NCI-H146 treated with DMSO at 0.1 percent for 48 hours (cell line): ENCODE results near the gene CDC5L.
"Not testable (repeated sequence)": the region's sequence is repeated elsewhere in the genome, so short reads cannot be mapped to it uniquely, and the experiment has no call there.

Experiments used
- DNase-seq: peaks from one replicate; lab custom pipeline; 2025; ENCODE audit not compliant: unreplicated experiment; lab: John Stamatoyannopoulos, UW

Gene CDC5L

DNA sequence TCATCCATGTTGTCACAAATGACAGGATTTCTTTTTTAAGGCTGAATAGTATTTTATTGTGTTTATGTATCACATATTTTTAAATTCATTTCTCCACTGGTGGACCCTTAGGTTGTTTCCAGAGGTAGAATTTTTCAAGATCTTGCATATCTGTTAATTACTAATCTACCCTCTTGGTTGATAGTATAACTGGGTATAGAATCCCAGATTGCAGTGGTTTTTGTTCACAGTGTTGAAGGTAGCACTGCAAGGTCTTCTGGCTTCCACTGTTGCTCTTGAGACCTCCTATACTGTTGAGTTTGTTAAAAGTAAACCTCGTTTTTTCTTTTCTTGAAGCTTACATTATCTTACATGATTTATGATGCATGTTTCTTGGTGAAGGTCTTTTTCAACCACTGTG lies 22.9 kb downstream of the CDC5L start:
- no peak for DNase-seq

DNA sequence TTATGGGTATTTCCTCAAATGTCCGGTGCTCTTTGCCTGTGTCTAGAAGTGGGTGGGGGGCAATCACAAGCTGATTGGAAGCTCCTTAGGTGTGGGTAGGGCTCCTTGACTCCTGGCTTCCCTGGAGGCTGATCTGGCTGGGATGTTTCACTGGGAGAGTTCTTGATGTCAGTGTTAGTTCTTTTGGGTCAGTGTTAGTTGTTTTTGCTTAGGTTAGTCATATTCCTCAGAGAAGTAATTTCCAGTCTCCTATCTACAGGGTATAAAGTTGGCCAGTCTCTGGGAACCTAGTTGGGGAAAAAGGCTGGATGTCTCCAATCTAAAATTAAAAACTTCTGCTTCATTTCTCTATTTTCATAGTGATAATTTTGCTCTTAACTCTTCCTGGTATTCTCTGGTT lies 23.6 kb downstream of the CDC5L start:
- no peak for DNase-seq

- no peak for DNase-seq
These were observed 27.9 kb downstream of the CDC5L start for GRCh38 chr6:44415449-44415848.

DNA sequence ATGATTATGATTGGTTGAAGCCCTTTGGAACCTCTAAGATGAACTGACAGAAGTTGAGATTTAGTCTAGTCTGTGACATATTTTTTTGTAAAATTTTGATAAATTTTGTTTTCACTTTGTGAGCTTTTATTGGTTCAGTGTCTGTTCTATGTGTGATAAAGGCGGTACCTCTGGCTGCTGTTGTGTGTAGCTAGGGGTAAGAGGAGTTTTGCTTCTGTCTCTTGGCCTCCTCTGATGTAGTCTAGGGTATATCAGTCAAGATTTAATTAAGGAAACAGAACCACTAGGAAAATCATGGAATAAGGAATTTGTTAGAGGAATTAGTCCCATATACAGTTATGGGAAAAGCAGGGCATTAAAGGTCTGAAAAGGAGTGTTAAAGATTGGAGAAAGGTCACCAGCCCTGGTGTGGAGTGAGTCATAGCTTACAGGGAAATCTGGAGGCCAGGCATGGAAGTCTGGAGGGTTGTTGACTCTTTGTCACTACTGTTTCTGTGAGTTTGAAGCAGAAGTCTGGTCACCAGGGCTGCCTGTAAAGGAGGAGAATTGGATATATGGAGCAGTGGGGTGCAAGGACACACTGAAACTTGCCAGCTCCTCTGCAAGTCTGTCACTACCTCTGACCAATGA lies 28.5 kb downstream of the CDC5L start:
- no peak for DNase-seq

DNA sequence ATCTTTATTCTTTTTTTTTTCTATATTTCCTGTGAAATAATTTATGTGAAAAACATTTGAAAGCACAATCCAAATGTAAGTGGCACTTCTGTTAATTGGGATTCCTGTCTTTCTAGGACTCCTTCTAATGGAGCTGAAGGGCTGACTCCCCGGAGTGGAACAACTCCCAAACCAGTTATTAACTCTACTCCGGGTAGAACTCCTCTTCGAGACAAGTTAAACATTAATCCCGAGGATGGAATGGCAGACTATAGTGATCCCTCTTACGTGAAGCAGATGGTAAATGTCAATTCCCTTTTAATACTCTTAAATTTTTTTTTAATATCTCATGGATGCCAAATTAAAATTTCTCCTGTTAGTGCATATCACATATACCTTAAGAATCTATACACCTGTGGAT lies 35.0 kb downstream of the CDC5L start:
- no peak for DNase-seq

- DNase-seq: no peak
These were observed 35.8 kb downstream of the CDC5L start for GRCh38 chr6:44423306-44423705.

GRCh38 chr6:44425951-44426350 lies 38.4 kb downstream of the CDC5L start:
- no peak for DNase-seq

- DNase-seq: no peak
These were observed 41.2 kb downstream of the CDC5L start for GRCh38 chr6:44428682-44429081.

GRCh38 chr6:44430326-44430725 lies 42.8 kb downstream of the CDC5L start:
- DNase-seq: no peak

GRCh38 chr6:44431118-44431725 lies 43.7 kb downstream of the CDC5L start:
- DNase-seq: peak; percentile 38

GRCh38 chr6:44432227-44432626 lies 44.7 kb downstream of the CDC5L start:
- DNase-seq: no peak

GRCh38 chr6:44432726-44433125 lies 45.2 kb downstream of the CDC5L start:
- no peak for DNase-seq

DNA sequence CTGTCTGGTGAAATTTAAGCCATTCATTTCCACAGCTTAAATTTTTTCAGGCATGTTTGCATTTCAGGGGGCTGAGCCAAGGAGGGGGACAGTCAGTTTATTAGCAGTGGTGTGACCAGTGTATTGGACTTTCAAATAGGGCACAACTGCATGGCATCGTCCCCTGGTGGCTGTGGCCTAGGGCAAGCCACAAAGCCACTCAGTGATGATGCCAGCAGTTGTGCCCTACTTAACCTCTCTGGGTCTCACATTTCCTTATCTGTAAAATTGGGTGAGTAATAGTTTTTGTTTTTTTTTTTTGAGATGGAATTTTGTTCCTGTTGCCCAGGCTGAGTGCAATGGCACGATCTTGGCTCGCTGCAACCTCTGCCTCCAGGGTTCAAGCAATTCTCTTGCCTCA lies 48.0 kb downstream of the CDC5L start:
- no peak for DNase-seq

DNA sequence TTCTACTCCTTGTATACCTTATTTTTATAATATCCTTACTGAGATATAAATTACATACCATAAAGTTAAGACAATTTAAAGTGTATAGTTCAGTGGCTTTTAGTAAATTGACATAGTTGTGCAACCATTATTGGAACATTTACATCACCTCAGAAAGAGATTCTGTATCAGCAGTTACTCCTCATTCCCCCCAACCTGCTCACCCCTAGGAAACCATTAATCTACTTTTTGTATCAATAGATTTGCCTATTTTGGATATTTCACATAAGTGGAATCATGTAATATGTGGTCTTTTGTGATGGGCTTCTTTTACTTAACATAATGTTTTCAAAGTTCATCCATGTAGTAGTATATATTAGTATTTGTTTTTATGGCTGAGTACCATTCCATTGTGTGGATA lies 51.3 kb downstream of the CDC5L start:
- DNase-seq: no peak

DNA sequence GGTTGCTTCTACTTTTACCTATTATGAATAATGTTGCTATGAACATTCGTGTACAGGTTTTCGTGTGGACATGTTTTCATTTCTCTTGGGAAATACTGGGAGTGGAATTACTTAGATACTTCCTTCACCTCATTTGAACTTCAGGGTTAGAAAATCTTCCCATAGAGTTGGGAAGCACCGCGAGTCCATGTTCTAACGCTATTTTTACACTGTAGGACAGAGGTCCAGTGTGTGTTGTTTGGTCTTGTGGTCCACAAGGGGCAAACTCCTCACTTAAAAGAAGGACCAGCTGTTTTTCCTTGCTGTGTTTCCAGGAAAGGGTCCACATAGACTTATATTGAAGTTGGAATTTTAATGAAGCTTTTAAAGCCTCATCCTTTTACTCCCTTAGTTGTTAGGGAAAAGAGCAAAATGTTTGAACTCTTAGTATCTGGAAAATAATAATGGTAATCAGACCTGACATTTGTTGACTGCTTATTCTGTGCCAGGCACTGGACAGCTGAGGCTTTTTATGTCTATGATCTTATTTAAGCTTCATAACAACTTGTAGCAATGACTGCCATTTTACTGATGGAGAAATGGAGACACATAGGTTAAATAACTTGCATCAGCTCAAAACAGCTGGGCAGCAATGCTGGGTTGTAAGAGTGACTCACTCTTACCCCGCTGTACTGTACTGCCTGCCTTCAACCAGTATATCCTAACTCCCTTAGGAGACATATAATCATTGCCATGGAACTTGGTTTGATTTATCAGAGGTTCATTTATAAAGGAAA lies 52.0 kb downstream of the CDC5L start:
- DNase-seq: no peak

GRCh38 chr6:44441091-44441855 lies 53.8 kb downstream of the CDC5L start:
- DNase-seq: no peak

DNA sequence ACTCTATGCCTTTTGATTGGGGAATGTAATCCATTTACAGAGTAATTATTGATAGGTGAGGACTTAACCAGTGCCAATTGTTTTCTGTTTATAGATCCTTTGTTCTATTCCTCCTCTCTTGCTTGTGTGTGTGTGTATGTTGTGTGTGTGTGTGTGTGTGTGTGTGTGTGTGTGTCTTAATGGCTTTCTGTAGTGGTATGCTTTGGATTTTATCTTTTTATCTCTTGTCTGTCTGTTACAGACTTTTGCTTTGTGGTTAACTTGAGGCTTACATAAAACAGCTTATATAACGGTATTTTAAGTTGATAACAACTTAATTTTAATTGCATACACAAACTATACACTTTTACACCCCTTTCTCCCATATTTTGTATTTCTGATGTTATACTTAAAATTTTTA lies 54.7 kb downstream of the CDC5L start:
- no peak for DNase-seq

- DNase-seq: no peak
These were observed 55.4 kb downstream of the CDC5L start for GRCh38 chr6:44442833-44443444.

DNA sequence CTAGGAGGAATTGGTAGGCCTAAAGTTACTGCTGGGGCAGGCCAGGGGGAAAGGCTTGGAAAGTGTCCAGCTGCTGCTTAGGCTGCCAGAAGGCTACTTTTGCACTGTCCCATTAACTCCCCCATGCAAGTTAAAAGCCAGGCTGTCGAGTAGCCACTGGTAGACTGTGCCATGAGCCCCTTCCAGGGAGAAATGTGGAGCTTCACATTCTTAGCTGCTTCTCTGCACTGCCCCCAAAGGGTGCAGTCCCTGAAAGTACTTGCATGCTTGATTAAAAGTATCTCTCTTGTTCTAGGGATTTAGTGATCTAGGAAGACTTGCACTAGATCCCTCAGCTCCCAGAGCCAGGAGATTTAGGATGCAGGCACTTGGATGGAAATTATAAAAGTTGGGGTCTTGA lies 57.3 kb downstream of the CDC5L start:
- DNase-seq: no peak

GRCh38 chr6:44446626-44447300 lies 59.3 kb downstream of the CDC5L start:
- peak; percentile 63 for DNase-seq

- DNase-seq: not testable (repeated sequence)
These were observed 61.7 kb downstream of the CDC5L start for GRCh38 chr6:44449181-44449580.
